ENCODE measurements around the gene SLC26A9.

Gene SLC26A9, protein sequence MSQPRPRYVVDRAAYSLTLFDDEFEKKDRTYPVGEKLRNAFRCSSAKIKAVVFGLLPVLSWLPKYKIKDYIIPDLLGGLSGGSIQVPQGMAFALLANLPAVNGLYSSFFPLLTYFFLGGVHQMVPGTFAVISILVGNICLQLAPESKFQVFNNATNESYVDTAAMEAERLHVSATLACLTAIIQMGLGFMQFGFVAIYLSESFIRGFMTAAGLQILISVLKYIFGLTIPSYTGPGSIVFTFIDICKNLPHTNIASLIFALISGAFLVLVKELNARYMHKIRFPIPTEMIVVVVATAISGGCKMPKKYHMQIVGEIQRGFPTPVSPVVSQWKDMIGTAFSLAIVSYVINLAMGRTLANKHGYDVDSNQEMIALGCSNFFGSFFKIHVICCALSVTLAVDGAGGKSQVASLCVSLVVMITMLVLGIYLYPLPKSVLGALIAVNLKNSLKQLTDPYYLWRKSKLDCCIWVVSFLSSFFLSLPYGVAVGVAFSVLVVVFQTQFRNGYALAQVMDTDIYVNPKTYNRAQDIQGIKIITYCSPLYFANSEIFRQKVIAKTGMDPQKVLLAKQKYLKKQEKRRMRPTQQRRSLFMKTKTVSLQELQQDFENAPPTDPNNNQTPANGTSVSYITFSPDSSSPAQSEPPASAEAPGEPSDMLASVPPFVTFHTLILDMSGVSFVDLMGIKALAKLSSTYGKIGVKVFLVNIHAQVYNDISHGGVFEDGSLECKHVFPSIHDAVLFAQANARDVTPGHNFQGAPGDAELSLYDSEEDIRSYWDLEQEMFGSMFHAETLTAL

DNA sequence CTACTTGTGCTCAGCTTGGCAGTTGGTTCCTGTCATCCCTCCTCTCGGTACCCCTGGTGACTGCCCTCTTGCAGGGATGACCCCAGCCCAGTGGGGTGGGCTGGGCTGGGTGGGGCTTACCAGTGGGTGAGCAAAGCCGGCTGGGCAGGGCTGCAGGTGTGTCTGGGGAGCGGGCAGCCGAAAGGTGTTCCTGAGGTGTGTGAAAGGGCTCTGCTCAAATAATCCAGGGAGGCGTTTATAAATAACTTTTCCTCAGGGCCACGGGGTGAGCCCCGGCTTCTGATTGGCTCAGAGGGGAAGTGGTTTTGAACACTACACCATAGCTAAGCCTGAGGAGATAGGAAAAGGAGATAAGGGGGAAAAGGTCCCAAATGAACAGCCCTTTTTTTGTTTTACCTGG is at the start of gene SLC26A9:
Gene SLC26A9, minus strand, starts transcription at position 212 of the 400 bp plus-strand sequence. CDS start 7,636 bp downstream, outside the sequence.
- DNase-seq (ENCODE audit: low read depth in 2 of 2): no peak

DNA sequence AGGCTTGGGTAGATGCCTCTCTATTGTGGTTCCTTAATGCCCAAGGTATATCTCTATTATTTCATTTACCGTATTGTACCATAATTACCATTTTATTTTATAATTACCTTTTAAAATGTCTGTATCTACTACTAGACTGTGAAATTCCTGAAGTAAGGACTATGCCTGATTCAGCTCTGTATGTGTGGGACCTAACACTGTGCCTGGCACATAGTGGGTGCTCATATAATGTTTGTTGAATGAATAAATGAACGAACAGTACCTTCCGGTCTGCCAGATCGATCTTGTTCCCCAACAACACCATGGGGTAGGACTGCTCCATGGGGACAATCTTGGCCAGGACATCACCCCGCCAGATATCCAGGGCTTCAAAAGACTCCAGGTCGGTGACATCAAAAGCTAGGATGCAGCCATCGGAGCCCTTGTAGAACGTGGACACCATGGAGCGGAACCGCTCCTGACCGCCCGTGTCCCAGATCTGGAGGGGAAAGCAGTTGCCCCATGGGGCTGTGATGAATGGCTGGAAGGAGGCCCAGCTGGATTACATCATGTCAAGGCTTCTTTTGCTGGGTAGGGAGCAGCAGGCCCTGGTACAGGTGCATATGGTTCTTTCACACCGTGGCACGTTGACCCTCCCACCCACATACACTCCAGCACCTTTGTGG is 49.1 kb upstream of the SLC26A9 start:
- no peak for DNase-seq (ENCODE audit: low read depth in 2 of 2)

- DNase-seq (ENCODE audit: low read depth in 2 of 2): no peak
These were observed 48.0 kb upstream of the SLC26A9 start for GRCh38 chr1:205991237-205991636.

GRCh38 chr1:205990226-205990625 is 47.0 kb upstream of the SLC26A9 start:
- DNase-seq (ENCODE audit: low read depth in 2 of 2): no peak

GRCh38 chr1:205989786-205990185 is 46.5 kb upstream of the SLC26A9 start:
- no peak for DNase-seq (ENCODE audit: low read depth in 2 of 2)

- DNase-seq (ENCODE audit: low read depth in 2 of 2): no peak
These were observed 45.3 kb upstream of the SLC26A9 start for GRCh38 chr1:205988585-205988995.

GRCh38 chr1:205986861-205987260 is 43.6 kb upstream of the SLC26A9 start:
- DNase-seq (ENCODE audit: low read depth in 2 of 2): no peak

- DNase-seq (ENCODE audit: low read depth in 2 of 2): no peak
These were observed 43.0 kb upstream of the SLC26A9 start for GRCh38 chr1:205986292-205986691.

DNA sequence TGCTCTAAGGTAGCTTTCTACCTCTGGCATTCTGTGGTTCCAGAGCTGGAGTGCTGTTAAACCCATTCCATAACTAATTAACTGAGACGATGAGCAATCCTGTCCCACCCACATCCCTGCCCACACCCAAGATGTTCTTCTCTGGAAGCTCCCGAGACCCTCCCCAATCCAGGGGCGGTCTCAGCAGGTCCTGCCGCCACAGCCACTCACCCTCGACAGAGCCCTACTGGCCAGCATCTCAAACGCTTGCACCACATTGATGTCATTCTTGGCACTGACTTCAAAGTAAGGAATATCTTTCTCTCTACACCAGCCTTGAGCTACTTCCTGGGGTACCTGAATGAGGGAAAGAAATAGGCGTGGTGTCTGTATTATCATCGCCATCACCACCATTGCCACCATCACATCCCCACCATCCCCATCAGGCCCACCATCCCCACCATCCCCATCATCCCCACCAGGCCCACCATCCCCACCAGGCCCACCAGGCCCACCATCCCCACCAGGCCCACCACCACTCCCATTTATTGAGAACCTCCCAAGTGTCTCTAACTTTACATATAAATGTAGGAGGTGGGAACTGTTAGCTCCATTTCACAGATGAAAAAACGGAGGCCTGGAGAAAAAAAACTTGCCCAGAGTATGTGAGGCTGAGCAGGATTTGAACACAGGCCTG is 42.2 kb upstream of the SLC26A9 start:
- no peak for DNase-seq (ENCODE audit: low read depth in 2 of 2)

- no peak for DNase-seq (ENCODE audit: low read depth in 2 of 2)
These were observed 40.9 kb upstream of the SLC26A9 start for GRCh38 chr1:205983925-205984725.

DNA sequence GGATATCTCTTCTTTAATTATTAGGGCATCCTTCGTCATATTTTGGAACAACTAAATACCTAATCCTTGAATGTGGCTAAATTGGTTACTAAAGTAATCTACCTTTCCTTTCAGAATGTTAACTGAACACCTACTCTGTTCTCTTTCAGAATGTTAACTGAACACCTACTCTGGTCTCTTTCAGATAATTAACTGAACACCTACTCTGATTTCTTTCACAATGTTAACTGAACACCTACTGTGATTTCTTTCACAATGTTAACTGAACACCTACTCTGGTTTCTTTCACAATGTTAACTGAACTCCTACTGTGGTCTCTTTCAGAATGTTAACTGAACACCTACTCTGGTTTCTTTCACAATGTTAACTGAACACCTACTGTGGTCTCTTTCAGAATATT is 38.0 kb upstream of the SLC26A9 start:
- no peak for DNase-seq (ENCODE audit: low read depth in 2 of 2)

DNA sequence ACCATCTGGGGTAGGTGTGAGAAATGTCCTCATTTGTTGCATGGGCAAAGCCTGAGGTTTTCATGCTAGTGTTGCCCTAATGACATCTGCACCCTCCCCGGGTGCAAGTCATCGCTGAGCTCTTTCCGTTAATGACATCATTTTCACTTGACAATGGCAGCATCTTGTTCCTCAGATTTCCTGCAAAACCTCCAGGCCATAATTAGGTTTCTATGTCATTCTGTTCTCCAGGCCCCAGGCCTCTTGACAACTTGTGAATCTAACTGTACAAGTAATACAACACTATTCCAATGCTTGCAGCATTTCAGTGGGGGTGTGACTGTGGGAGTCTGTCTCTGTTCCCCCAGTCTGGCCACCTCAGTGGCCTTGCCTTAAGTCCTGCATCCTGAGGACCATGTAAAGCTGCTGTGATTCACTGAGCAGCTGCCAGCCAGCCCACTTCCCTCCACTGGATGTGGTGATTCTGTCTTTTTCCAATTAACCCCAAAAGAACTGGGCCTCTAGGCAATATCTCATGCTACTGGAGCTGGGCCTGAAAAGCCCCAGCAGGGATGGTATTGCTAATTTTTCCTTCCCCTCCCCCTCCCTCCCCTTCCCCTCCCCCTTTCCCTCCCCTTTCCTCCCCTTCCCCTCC is 37.1 kb upstream of the SLC26A9 start:
- no peak for DNase-seq (ENCODE audit: low read depth in 2 of 2)

- DNase-seq (ENCODE audit: low read depth in 2 of 2): no peak
These were observed 36.0 kb upstream of the SLC26A9 start for GRCh38 chr1:205979301-205979700.

DNA sequence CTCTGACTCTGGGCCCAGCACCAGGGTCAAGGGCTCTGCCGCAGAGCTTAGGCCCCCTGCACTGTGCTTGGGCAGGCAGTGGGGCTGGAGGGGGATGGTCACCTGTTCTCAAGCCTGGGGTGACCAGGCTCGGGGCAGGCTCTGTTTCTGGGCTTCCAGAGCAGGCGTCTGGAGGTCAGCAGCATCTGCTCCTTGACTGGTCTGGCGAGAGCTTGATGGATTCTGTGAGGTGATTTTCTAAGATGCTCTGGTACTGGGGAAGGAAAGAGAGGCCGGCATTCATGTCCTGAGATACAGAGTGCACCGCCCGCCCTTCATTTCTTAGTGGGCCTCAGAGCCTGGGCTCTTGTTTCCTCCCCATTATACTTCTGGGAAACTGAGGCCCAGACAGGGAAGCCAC is 35.4 kb upstream of the SLC26A9 start:
- DNase-seq (ENCODE audit: low read depth in 2 of 2): no peak

DNA sequence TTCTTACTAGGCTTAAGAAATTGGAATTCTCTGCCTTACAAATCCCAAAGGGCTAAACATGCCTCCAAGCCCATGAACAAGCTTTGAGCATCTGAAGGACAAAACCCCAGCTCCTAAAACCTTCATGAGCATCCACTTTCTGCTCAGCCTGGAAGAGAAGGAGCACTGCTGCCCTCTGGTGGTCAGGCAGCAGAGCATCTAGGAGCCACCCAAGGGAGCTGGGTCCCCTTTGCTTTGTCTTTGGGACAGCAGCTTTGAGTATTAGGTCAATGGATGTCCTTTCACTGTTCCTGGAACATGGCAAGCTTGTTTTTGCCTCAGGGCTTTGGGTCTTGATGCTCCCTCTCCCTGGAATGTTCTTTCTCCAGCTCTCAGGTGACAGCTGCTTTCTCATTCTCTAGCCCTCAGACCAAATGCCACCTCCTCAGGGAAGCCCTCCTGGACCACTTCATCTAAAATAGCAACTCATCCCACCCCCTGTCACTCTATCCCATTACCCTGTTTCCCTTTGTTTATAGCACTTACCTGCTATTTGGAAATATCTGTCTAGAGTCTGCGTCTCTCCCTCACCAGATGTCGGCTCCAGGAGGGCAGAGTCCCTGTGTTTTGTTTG is 34.3 kb upstream of the SLC26A9 start:
- peak; percentile 35 to 45 for DNase-seq (ENCODE audit: low read depth in 2 of 2)

- DNase-seq (ENCODE audit: low read depth in 2 of 2): no peak
These were observed 33.6 kb upstream of the SLC26A9 start for GRCh38 chr1:205976708-205977401.

GRCh38 chr1:205976036-205976435 is 32.8 kb upstream of the SLC26A9 start:
- no peak for DNase-seq (ENCODE audit: low read depth in 2 of 2)

DNA sequence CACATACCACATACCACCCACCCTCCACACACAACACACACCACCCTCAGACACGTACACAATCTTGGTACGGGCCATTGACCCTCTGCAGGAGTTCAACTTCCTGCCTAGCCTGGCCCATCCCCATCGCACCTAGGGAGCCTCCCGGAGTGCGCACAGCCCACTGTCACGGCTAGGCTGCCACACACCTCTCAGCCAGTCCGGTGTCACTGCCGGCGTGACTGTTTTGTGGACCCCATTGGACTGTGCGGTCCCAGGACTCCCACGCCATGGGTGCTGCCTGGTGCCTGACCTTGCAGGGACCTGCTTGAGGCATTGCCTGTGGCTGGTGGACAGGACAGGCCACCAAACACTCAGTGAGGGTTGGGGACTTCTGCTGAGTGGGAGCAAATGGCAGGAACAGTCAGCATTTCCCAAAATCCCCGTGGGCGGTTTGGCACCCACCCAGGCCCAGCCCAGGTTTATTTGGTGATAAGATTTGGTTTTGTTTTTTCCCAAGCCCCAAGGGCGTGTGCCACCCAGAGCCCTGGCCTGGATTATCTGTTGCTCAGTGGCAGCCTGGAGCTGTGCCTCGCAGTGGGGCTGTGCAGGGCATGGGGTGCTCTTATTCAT is 32.2 kb upstream of the SLC26A9 start:
- DNase-seq (ENCODE audit: low read depth in 2 of 2): no peak

DNA sequence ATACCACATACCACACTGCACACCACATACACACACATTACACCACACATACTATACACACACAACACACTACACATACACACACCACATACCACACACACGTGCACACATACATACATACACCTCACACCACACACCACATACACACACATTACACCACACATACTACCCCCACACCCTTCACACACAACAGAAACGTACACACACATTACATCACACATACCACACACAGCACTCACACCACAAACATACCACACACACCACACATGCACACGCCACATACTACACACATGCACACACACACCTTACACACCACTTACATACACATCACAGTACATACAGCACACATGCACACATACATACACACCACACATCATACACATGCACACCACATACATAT is 31.5 kb upstream of the SLC26A9 start:
- no peak for DNase-seq (ENCODE audit: low read depth in 2 of 2)

Data from stimulated activated CD8-positive, alpha-beta memory T cell treated with anti-CD3 and anti-CD28 coated beads, Interleukin-15, amount 100 ng/mL, for 4 hours (primary cell).